ENCODE measurements around the gene ATP6V1F.

ATP6V1F gene

GRCh38 chr7:128835790-128836641, 26.6 kb upstream of the ATP6V1F start:
- DNase-seq: no peak

- no peak for DNase-seq
Observed at GRCh38 chr7:128836729-128837348, 25.8 kb upstream of the ATP6V1F start.

DNA sequence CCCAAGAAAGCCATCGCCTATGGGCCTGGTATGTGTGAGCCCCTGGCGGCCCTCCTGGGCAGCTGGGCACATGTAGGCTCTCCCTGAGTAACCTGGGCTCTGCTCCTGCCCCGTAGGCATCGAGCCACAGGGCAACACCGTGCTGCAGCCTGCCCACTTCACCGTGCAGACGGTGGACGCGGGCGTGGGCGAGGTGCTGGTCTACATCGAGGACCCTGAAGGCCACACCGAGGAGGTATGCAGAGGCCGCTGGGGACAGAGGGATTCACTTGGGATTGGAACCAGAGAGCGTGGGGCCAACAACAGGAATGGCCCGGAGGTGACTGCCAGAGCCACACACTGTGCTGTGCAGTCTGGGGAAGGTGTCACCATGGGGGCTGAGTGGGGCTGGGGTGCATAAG, 25.1 kb upstream of the ATP6V1F start:
- no peak for DNase-seq

- no peak for DNase-seq
Observed at GRCh38 chr7:128838109-128838779, 24.4 kb upstream of the ATP6V1F start.

DNA sequence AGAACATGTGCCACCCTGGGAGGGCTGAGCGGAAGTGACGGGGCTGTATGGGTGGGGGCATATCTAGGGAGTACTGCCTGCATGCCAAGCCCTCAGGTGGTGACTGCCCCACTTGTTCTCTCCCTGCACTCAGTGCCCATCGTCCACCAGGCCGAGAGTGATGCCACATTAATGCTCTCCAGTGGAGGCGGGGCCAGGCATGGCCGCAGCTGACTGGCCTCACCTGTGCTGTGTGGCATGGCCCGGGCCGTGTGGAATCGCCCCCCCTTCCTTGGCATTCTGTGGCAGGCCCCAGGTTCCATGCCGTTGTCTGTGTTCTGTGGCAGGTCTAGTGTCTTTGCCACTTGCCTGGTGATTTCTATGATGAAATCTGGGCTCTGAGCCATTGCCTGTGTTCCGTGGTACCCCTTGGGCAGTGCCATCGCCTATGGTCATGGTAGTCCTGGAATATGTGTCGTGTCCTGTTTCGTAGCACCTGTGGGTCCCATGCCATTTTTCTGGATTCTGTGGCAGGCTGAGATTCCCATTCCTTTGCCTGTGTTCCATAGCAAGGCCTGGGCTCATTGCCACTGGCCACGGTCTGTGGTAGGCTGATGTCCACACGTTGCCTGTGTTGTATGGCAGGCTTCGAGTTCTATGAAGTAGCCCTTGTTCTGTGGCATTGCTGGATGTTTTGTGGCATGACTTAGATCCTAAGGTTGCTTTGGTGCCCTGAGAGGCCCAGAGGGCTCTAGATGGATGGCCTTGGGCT, 23.5 kb upstream of the ATP6V1F start:
- no peak for DNase-seq

DNA sequence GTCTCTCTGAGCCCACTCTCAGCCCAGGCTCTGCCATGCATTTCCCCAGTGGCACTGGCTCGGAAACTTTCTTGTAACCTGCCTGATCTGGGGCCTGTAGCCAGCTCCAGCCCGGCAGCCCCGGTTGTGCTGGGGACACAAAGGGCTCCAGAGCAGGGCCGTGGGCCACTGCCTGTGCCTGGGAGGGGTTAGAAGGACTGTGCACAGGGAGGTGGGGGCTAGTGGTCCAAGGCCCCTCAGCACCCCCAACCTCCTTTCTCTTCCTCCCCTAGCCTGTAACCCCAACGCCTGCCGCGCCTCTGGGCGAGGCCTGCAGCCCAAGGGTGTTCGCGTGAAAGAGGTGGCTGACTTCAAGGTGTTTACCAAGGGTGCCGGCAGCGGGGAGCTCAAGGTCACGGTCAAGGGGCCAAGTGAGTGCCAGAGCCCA, 22.9 kb upstream of the ATP6V1F start:
- no peak for DNase-seq

DNA sequence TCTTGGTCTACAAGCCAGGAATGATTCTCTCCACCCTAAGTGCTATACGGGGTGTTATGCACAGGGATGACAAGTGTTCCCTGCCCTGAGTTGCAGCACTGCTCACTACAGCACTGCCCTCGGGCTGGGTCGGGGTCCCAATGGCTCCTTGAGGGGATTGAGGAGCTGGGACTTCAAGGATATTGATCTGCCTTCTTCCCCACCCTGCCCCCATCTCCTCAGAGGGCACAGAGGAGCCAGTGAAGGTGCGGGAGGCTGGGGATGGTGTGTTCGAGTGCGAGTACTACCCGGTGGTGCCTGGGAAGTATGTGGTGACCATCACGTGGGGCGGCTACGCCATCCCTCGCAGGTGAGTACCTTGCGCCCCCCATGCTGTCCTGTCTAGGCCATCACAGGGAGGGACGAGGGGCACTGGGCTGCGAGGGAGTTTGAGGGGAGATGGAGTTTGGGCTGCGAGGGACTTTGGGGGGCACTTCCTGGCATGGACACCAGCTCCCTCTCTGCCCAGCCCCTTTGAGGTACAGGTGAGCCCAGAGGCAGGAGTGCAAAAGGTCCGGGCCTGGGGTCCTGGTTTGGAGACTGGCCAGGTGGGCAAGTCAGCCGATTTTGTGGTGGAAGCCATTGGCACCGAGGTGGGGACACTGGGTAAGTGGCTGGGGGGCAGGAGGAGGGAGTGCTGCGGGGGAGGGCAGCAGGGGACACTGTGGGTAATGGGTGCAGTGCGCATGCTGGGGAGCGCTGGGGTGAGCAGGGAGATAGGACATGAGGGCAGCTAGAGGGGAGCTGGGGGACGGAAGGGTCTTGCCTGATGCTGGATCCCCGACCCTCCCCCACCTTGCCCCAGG, 22.1 kb upstream of the ATP6V1F start:
- DNase-seq: no peak

GRCh38 chr7:128841171-128841690, 21.4 kb upstream of the ATP6V1F start:
- no peak for DNase-seq

DNA sequence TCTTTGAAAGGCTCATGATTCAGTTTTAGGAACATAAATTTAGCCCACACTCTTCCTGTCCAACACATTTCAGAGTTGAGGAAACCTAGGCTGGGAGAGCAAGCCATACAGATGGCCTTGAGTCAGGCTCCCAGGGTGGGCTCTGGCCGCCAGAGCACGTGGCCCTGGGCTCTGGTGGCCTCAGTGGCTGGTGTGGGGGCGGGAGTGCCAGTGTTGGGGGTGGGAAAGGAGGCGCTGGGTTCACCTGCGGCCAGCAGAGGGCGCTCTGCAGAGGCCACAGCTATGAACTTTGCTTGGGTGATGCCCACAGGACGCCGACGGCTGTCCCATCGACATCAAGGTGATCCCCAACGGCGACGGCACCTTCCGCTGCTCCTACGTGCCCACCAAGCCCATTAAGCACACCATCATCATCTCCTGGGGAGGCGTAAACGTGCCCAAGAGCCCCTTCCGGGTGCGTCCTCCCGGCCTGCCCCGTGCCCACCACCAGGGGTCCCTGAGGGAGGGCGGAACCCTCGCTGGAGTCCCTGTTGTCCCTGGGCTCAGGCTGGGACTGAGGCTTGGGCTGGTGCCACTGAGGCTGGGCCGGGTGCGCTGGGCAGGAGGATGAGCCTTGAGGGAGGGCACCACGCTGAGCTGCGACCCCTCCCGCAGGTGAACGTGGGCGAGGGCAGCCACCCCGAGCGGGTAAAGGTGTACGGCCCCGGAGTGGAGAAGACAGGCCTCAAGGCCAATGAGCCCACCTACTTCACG, 20.6 kb upstream of the ATP6V1F start:
- no peak for DNase-seq

- no peak for DNase-seq
Observed at GRCh38 chr7:128842674-128843641, 19.7 kb upstream of the ATP6V1F start.

- DNase-seq: no peak
Observed at GRCh38 chr7:128843938-128844621, 18.6 kb upstream of the ATP6V1F start.

GRCh38 chr7:128844777-128845311, 17.8 kb upstream of the ATP6V1F start:
- no peak for DNase-seq

- DNase-seq: no peak
Observed at GRCh38 chr7:128845475-128845874, 17.2 kb upstream of the ATP6V1F start.

DNA sequence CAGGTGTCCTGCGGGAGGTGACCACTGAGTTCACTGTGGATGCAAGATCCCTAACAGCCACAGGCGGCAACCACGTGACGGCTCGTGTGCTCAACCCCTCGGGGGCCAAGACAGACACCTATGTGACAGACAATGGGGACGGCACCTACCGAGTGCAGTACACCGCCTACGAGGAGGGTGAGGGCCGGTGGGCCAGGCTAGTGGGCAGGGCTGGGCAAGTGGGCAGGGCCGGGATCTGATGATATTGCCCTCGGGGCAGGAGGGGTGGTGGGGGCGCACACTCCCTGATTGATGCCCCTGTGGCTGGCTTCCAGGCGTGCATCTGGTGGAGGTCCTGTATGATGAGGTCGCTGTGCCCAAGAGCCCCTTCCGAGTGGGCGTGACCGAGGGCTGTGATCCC, 16.7 kb upstream of the ATP6V1F start:
- no peak for DNase-seq

- no peak for DNase-seq
Observed at GRCh38 chr7:128846781-128847444, 15.7 kb upstream of the ATP6V1F start.

GRCh38 chr7:128847721-128848211, 14.9 kb upstream of the ATP6V1F start:
- DNase-seq: no peak

DNA sequence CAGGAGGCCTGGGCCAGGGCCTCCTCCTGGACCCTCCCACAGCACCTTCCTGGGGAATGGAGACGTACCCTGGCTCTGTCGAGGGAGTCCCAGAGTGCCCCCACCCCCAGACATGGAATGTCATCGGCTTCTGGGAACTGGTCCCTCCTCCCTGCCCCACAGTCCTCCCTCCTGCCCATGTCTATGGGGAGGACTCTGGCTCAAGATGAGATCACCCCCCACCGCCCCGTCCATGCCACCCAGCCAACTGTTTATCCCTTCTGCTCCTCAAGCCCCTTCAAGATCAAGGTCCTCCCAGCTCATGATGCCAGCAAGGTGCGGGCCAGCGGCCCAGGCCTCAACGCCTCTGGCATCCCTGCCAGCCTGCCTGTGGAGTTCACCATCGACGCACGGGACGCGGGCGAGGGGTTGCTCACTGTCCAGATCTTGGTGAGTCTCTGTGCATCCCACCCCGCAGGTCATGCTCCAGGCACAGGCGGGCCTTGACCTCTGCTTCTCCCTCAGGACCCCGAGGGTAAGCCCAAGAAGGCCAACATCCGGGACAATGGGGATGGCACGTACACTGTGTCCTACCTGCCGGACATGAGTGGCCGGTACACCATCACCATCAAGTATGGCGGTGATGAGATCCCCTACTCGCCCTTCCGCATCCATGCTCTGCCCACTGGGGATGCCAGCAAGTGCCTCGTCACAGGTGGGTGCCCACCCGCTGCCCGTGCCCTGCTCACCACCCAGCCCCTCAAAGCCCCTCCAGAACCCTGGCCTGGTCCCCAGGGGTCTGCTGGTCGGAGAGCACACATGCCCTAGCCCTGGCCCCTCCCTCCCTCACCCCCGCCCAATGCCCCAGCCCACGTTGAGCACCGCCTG, 14.1 kb upstream of the ATP6V1F start:
- no peak for DNase-seq

Data from SIG-M5 (cell line).